ENCODE results near the gene C1QTNF1.
"Not testable (repeated sequence)": the region's sequence is repeated elsewhere in the genome, so short reads cannot be mapped to it uniquely, and the experiment has no call there.

The C1QTNF1 gene

GRCh38 chr17:79006794-79007503 is 17.0 kb upstream of the C1QTNF1 start:
- peak; percentile 42 for DNase-seq

GRCh38 chr17:79007504-79008381 is 16.2 kb upstream of the C1QTNF1 start:
- DNase-seq = peak; percentile 56

GRCh38 chr17:79008666-79009387 is 15.1 kb upstream of the C1QTNF1 start:
- DNase-seq = peak; percentile 46

- DNase-seq = peak; percentile 92
These were observed 14.3 kb upstream of the C1QTNF1 start, which contains the start of gene CANT1 for GRCh38 chr17:79009397-79010303. TSS of gene CANT1 (minus strand) at chr17:79009764. CDS start at chr17:78997622, 12,142 bp downstream.

- DNase-seq = no peak
These were observed 13.7 kb upstream of the C1QTNF1 start for GRCh38 chr17:79010304-79010646.

GRCh38 chr17:79011451-79012147 is 12.4 kb upstream of the C1QTNF1 start:
- peak; percentile 77 for DNase-seq

GRCh38 chr17:79012563-79013134 is 11.3 kb upstream of the C1QTNF1 start:
- peak; percentile 24 for DNase-seq

- DNase-seq = peak; percentile 2
These were observed 9.7 kb upstream of the C1QTNF1 start for GRCh38 chr17:79014158-79014758.

GRCh38 chr17:79017546-79018369 is 6.2 kb upstream of the C1QTNF1 start:
- DNase-seq = peak; percentile 95

GRCh38 chr17:79018370-79018695 is 5.6 kb upstream of the C1QTNF1 start:
- peak; percentile 43 for DNase-seq

GRCh38 chr17:79019261-79019631 is 4.7 kb upstream of the C1QTNF1 start:
- DNase-seq = no peak

- DNase-seq = peak; percentile 66
These were observed 4.1 kb upstream of the C1QTNF1 start for GRCh38 chr17:79019632-79020584.

GRCh38 chr17:79020631-79021301 is 3.2 kb upstream of the C1QTNF1 start:
- peak; percentile 34 for DNase-seq

- DNase-seq = not testable (repeated sequence)
These were observed 2.0 kb upstream of the C1QTNF1 start for GRCh38 chr17:79021929-79022328.

GRCh38 chr17:79022507-79022991 is 1.4 kb upstream of the C1QTNF1 start:
- DNase-seq = peak; percentile 58

- peak; percentile 49 for DNase-seq
These were observed 726 bp upstream of the C1QTNF1 start for GRCh38 chr17:79023180-79023705.

- peak; percentile 64 for DNase-seq
These were observed 1.1 kb downstream of the C1QTNF1 start for GRCh38 chr17:79024901-79025737.

Data from islet precursor cell (in vitro differentiated cells).